MCF 10A (cell line): Measurements from ENCODE around the gene DDX54. TPM values are rescaled to one million over a fixed set of nuclear protein-coding genes. Genes with fewer than 3 reads are reported as not detected.

Source experiments
- BruUV-seq: library from RNA; stranded (reverse); fragments of 400-500 nt; replicated peaks from 2 replicates; lab custom pipeline; 2021; lab: Mats Ljungman, UMichigan
- CTCF ChIA-PET: fragments of 300-600 bp; sonication (Branson Sonifier 250); formaldehyde crosslinking; extraction: SDS; loops from one replicate; lab custom pipeline; 2021; ENCODE audit warnings: antibody characterized with exemption, inconsistent platforms; lab: Yijun Ruan, JAX
- POLR2A ChIA-PET: fragments of 300-600, 350-650 bp; sonication (Branson Sonifier 250); formaldehyde crosslinking; extraction: SDS; loops from one replicate; lab custom pipeline; 2020; ENCODE audit warnings: antibody characterized with exemption, inconsistent platforms; lab: Yijun Ruan, JAX
- DNase-seq: peaks from one replicate; pipeline ENCODE4 v3.0.0-alpha.2; 2018; ENCODE audit not compliant: unreplicated experiment
- H3K27ac Mint-ChIP-seq: one replicate; pipeline ENCODE4 v1.8.0; 2022; ENCODE audit warnings: mild to moderate bottlenecking, low read depth, mixed read lengths; ENCODE audit not compliant: unreplicated experiment
- H3K27me3 Mint-ChIP-seq: one replicate; pipeline ENCODE4 v1.8.0; 2022; ENCODE audit warnings: mixed read lengths; ENCODE audit not compliant: insufficient read depth, unreplicated experiment
- H3K36me3 Mint-ChIP-seq: one replicate; pipeline ENCODE4 v1.8.0; 2022; ENCODE audit warnings: mild to moderate bottlenecking, moderate library complexity, mixed read lengths; ENCODE audit not compliant: insufficient read depth, unreplicated experiment
- H3K4me1 Mint-ChIP-seq: one replicate; pipeline ENCODE4 v1.8.0; 2022; ENCODE audit warnings: mixed read lengths; ENCODE audit not compliant: insufficient read depth, unreplicated experiment
- H3K4me3 Mint-ChIP-seq: one replicate; pipeline ENCODE4 v1.8.0; 2022; ENCODE audit warnings: mild to moderate bottlenecking, moderate library complexity, mixed read lengths; ENCODE audit not compliant: unreplicated experiment
- H3K9me3 Mint-ChIP-seq: one replicate; pipeline ENCODE4 v1.8.0; 2022; ENCODE audit warnings: mixed read lengths; ENCODE audit not compliant: unreplicated experiment
- CTCF ChIP-seq: fragments of 200-600 bp; IDR thresholded peaks from one replicate; pipeline ENCODE4 v1.8.0; 2022; ENCODE audit warnings: antibody characterized with exemption, mild to moderate bottlenecking; ENCODE audit not compliant: unreplicated experiment
- intact Hi-C: fragments of 100-400 bp; cut with micrococcal nuclease; formaldehyde crosslinking; loops from 2 replicates; pipeline ENCODE4 v1.14.1; 2022
- total RNA-seq: library from RNA; stranded (reverse); gene quantifications from 2 replicates; pipeline ENCODE4 v1.2.3, GENCODE V29; 2022

Gene DDX54
- total RNA-seq, 1 experiment from 2014 or later: 75.8 TPM

DNA sequence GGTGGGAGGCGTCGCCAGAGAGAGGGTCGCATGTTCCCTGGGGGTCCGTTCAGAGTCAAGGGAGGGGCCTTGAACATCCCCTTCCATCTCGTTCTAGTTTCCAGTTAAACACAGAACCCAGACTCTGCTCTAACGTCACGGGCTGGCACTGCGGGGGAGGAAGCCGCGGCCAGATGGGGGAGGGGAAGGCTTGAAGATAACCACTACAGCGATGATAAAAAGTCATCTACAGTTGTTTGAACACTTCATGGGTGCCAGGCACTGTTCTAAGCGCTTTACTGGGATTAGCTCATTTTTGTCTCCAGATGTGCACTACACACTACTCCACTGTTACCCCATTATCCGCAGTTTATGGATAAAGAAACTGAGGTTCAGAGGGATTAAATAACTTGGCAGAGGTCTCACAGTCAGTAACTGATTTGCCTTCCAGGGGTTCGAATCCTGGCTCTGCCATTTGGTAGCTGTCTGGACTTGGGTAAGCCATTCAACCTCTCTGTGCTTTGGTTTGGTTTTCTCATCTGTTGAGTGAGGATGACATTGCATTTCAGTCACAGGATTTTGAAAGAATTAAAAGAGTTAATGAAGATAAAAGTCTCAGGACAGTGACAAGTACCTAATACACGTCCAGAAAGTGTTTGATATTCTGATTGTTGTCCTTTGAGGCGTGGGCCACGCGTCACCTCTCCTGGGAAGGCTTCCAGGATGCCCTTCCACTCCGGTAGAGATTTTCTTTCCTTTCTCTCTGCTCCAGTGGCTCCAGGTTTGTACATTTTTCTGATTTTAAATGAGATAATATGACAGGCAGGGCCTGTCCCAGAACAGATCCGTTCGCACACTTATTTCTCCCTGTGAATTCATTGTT lies 48.9 kb downstream of the DDX54 start:
- Mint-ChIP-seq H3K9me3 (no peaks in the 10 kb centered on the region), H3K4me1 (no peaks in the 10 kb centered on the region), H3K36me3 (no peaks in the 10 kb centered on the region), H3K27ac (no peak overlapping the region), H3K4me3 (peak overlapping the region; percentile 55), H3K27me3 (no peaks in the 10 kb centered on the region)
- no TSS peak for BruUV-seq
- ChIA-PET POLR2A (no interaction called here), CTCF (interaction anchor here (0.6 to 1.1 kb wide), 3 partner anchors 29 to 129 kb away, joined by 3 to 4 read pairs (median 3); no protein-coding TSS in a partner anchor)
- no peak for TF ChIP-seq CTCF
- DNase-seq: no peak
- intact Hi-C loops: no loop called here

DNA sequence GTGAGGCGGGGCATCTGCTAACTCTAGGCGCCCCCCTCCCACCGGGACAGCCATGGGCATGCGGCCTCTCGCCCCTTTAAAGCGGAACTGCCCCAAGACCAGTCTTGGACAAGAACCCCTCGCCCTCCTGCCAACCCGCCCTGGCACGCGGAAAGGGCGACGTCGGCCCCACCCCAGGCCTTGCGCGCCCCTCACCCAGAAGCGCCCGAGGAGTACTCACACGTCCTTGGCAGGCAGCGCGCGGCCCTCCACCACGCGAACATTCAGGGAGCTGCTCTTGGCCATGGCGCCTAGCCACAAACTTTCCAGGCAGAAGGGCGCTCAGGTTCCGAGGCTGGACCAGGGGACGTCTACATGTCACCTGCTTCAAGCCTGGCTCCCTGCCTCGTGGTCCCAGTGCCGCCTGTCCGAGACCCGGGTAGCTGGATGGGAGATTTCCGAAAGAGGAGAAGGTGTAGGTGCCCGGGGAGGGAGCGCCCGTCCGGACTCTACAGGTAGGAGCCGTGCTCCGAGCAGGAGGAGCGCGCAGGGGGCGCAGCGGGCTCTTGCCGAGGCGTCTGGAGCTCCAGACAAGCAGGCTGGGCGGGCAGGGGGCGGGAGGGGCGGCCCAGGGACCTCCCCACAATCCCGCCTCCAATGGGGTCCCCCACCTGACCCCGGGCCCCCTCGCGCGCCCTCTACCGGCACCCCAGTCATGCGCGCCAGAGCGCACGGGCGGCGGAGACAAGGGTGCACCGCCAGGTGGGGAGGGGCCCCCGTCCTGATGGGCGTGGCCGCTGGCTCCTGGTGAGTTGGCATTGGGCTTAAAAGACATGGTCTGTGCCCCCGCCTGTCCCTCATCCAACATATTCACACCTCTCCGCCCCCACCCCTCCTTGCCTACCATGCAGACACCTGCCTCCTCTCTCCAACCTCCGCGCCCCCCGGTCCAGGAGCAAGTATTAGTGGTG lies 49.8 kb downstream of the DDX54 start, which contains the start of gene RASAL1:
RASAL1 (minus strand) TSS at position 584 of the 950 bp plus-strand sequence; CDS start at position 285, 299 bp downstream.
- peak; percentile 47 for TF ChIP-seq CTCF
- intact Hi-C loops: no loop called here
- Mint-ChIP-seq H3K36me3 (no peaks in the 10 kb centered on the region), H3K4me1 (peaks cover 5% of the 10 kb centered on the region), H3K27me3 (no peaks in the 10 kb centered on the region), H3K9me3 (no peaks in the 10 kb centered on the region), H3K27ac (no peak within 1 kb of the TSS), H3K4me3 (peak within 1 kb of the TSS; percentile 55)
- ChIA-PET POLR2A (no interaction called here), CTCF (interaction anchor here (0.6 to 2.3 kb wide), 11 partner anchors 15 to 1005 kb away, joined by 3 to 12 read pairs (median 3); no protein-coding TSS in a partner anchor)
- no TSS peak for BruUV-seq
- peak; percentile 52 for DNase-seq

DNA sequence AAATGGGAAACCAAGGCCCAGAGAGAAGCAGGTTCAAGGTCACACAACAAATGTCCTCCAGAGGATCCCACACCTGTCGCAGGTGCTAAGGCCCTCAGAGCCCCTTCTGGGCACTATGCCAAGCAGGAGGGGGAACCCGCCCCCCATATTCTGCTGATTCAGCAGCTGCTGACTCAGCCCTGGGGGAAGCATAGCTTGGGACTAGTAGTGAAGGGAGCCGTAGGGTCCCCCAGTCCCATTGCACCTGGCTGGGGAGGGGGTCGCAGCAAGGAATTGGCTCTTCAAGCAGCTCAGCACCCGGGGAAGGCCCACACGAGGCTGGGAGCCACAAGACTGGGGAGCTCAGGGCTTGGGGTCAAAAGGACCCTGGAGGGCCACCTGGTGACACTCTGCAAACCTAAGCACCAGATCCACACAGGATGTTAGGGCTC lies 50.7 kb downstream of the DDX54 start:
- BruUV-seq: no TSS peak
- DNase-seq: no peak
- no peak for TF ChIP-seq CTCF
- H3K4me1 Mint-ChIP-seq: peaks cover 7% of the 10 kb centered on the region
- no peaks in the 10 kb centered on the region for H3K36me3 Mint-ChIP-seq
- intact Hi-C loops: no loop called here
- H3K27ac Mint-ChIP-seq: no peak overlapping the region
- no peaks in the 10 kb centered on the region for H3K27me3 Mint-ChIP-seq
- POLR2A ChIA-PET: no interaction called here
- no peak overlapping the region for H3K4me3 Mint-ChIP-seq
- H3K9me3 Mint-ChIP-seq: no peaks in the 10 kb centered on the region
- CTCF ChIA-PET: interaction anchor here (0.6 to 2.3 kb wide), 8 partner anchors 14 to 947 kb away, joined by 3 to 12 read pairs (median 4); no protein-coding TSS in a partner anchor
